ENCODE measurements around the gene MTMR12.

DNA sequence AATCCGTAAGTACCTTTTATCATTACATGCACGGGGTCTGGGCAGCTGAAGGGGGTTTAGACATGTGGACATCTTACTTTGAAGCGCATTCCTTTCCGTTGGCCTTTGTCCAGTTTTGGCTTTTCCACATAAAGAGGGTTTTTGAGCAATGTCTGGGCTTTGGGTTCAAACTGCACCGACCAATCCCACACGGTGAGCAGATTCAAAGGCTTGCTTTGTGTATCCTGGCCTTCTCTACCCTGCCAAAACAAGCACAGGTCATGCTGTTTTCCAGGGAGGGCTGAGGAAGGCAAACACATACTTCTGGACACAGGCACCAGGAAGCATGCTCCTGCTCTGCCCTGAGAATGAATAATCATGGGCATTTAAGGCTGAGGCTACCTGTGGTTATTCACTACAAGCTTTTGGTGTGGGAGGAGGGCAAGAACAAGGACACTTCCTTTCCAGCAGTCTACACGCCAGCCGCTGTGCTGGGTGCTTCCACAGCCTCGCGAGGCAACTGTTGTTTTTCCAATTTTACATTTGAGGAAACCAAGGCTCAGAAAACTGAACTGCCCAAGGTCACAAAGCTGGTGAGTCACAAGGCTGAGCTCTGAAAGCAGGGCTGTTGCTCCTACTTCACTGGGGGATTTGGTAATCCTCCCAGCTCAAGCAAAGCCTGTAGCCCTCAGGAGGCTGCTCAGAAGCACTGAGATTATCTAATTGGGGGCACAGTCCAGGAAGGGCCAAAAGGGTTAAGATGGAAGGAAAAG is 78.9 kb downstream of the MTMR12 start:
- TF ChIP-seq POLR2A (IDR thresholded peaks at IDR 0.05) = no peak
- TF ChIP-seq, protein P1, sequence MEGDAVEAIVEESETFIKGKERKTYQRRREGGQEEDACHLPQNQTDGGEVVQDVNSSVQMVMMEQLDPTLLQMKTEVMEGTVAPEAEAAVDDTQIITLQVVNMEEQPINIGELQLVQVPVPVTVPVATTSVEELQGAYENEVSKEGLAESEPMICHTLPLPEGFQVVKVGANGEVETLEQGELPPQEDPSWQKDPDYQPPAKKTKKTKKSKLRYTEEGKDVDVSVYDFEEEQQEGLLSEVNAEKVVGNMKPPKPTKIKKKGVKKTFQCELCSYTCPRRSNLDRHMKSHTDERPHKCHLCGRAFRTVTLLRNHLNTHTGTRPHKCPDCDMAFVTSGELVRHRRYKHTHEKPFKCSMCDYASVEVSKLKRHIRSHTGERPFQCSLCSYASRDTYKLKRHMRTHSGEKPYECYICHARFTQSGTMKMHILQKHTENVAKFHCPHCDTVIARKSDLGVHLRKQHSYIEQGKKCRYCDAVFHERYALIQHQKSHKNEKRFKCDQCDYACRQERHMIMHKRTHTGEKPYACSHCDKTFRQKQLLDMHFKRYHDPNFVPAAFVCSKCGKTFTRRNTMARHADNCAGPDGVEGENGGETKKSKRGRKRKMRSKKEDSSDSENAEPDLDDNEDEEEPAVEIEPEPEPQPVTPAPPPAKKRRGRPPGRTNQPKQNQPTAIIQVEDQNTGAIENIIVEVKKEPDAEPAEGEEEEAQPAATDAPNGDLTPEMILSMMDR (IDR thresholded peaks at IDR 0.05) = no peak
- peak in 1 of 2 donors; percentile 69 for TF ChIP-seq EP300 (IDR thresholded peaks at IDR 0.05)
